ENCODE measurements around the gene PLAAT2. TPM values are rescaled to one million over a fixed set of nuclear protein-coding genes. Genes with fewer than 3 reads are reported as not detected.

Gene PLAAT2
- total and polyA plus RNA-seq, 2 experiments from 2014 or later: 0.77 to 1.9 TPM

- no peaks in the 10 kb centered on the region for H3K9me2 ChIP-seq (replicated peaks; ENCODE audit: insufficient read depth)
- no peak within 1 kb of the TSS for H3K4me3 ChIP-seq
- no peaks in the 10 kb centered on the region for H3K27me3 ChIP-seq
- no peak within 1 kb of the TSS for H3K27ac ChIP-seq
- no peaks in the 10 kb centered on the region for H3K36me3 ChIP-seq (replicated peaks; ENCODE audit: insufficient read depth, low read depth)
- TF ChIP-seq CTCF (IDR thresholded peaks at IDR 0.05; ENCODE audit: poor library complexity): no peak
- no peak for TF ChIP-seq EZH2 (IDR thresholded peaks at IDR 0.05; ENCODE audit: borderline replicate concordance)
- TF ChIP-seq EZH2phosphoT487 (IDR thresholded peaks at IDR 0.05; ENCODE audit: low read depth, severe bottlenecking, unreplicated experiment): no peak
- H3K4me1 ChIP-seq (ENCODE audit: insufficient read depth): peaks cover 5% of the 10 kb centered on the region
- 58% methylated on average over 15 of the region's 15 CpGs for WGBS (ENCODE audit: low lambda C conversion rate, missing lambda C conversion rate)
- DNase-seq (ENCODE audit: low spot score): no peak
- H3K9me3 ChIP-seq (ENCODE audit: low read depth): no peaks in the 10 kb centered on the region
- H3K79me2 ChIP-seq: no peaks in the 10 kb centered on the region
- H4K20me1 ChIP-seq (ENCODE audit: insufficient read depth, poor library complexity, severe bottlenecking): no peaks in the 10 kb centered on the region
- H3K4me2 ChIP-seq: no peak within 1 kb of the TSS
- H2AFZ ChIP-seq: no peak within 1 kb of the TSS
These were observed 57.2 kb downstream of the PLAAT2 start, which contains the start of gene LGALS12 for GRCh38 chr11:63505857-63506528. Gene LGALS12, plus strand, starts transcription at chr11:63506084. Its CDS starts 375 bp downstream, at chr11:63506459.

GRCh38 chr11:63504933-63505586 lies 58.1 kb downstream of the PLAAT2 start:
- 97% methylated on average over 4 of the region's 4 CpGs for WGBS (ENCODE audit: low lambda C conversion rate, missing lambda C conversion rate)
- no peak overlapping the region for H2AFZ ChIP-seq

GRCh38 chr11:63504054-63504453 lies 59.1 kb downstream of the PLAAT2 start:
- H3K36me3 ChIP-seq (replicated peaks; ENCODE audit: insufficient read depth, low read depth): no peaks in the 10 kb centered on the region
- WGBS (ENCODE audit: low lambda C conversion rate, missing lambda C conversion rate): 85% methylated on average over 1 of the region's 1 CpG
- H3K9me2 ChIP-seq (replicated peaks; ENCODE audit: insufficient read depth): no peaks in the 10 kb centered on the region
- no peak overlapping the region for H3K27ac ChIP-seq
- H3K4me2 ChIP-seq: no peak overlapping the region
- no peaks in the 10 kb centered on the region for H3K27me3 ChIP-seq
- H3K9me3 ChIP-seq (ENCODE audit: low read depth): no peaks in the 10 kb centered on the region
- peaks cover 5% of the 10 kb centered on the region for H3K4me1 ChIP-seq (ENCODE audit: insufficient read depth)
- no peaks in the 10 kb centered on the region for H4K20me1 ChIP-seq (ENCODE audit: insufficient read depth, poor library complexity, severe bottlenecking)
- H3K79me2 ChIP-seq: no peaks in the 10 kb centered on the region
- H3K4me3 ChIP-seq: no peak overlapping the region
- H2AFZ ChIP-seq: no peak overlapping the region
- TF ChIP-seq EZH2 (IDR thresholded peaks at IDR 0.05; ENCODE audit: borderline replicate concordance) (no peak), EZH2phosphoT487 (IDR thresholded peaks at IDR 0.05; ENCODE audit: low read depth, severe bottlenecking, unreplicated experiment) (no peak), CTCF (IDR thresholded peaks at IDR 0.05; ENCODE audit: poor library complexity) (no peak)
- no peak for DNase-seq (ENCODE audit: low spot score)

More at GRCh38 chr11:63504933-63505586, 58.1 kb downstream of the PLAAT2 start:
- Histone ChIP-seq H3K27me3 (no peaks in the 10 kb centered on the region), H3K4me2 (no peak overlapping the region), H3K4me3 (no peak overlapping the region), H3K9me3 (ENCODE audit: low read depth) (no peaks in the 10 kb centered on the region), H3K36me3 (replicated peaks; ENCODE audit: insufficient read depth, low read depth) (no peaks in the 10 kb centered on the region), H3K9me2 (replicated peaks; ENCODE audit: insufficient read depth) (no peaks in the 10 kb centered on the region), H3K27ac (no peak overlapping the region), H3K79me2 (no peaks in the 10 kb centered on the region), H4K20me1 (ENCODE audit: insufficient read depth, poor library complexity, severe bottlenecking) (no peaks in the 10 kb centered on the region), H3K4me1 (ENCODE audit: insufficient read depth) (peaks cover 5% of the 10 kb centered on the region)
- TF ChIP-seq EZH2phosphoT487 (IDR thresholded peaks at IDR 0.05; ENCODE audit: low read depth, severe bottlenecking, unreplicated experiment) (no peak), CTCF (IDR thresholded peaks at IDR 0.05; ENCODE audit: poor library complexity) (no peak), EZH2 (IDR thresholded peaks at IDR 0.05; ENCODE audit: borderline replicate concordance) (no peak)
- DNase-seq (ENCODE audit: low spot score): no peak

Measured in hepatocyte (in vitro differentiated cells).